Subcutaneous adipose tissue (tissue), 4 donors: ENCODE data around the gene DOP1A. TPM values are rescaled to one million over a fixed set of nuclear protein-coding genes. Genes with fewer than 3 reads are reported as not detected.

Experiments used
- total RNA-seq, 4 donors: library from RNA; depleted of rRNA; stranded (reverse); fragments of >200 nt; gene quantifications; one replicate each; pipeline ENCODE4 v1.1.0, GENCODE V29; 2016
- TF ChIP-seq, protein P1 (sequence below): fragments of 450-650 bp; IDR thresholded peaks from one replicate; pipeline ENCODE4 v1.5.1; 2016; ENCODE audit warnings: low read depth, mild to moderate bottlenecking, control low read depth, antibody characterized with exemption, moderate library complexity

DOP1A gene, protein sequence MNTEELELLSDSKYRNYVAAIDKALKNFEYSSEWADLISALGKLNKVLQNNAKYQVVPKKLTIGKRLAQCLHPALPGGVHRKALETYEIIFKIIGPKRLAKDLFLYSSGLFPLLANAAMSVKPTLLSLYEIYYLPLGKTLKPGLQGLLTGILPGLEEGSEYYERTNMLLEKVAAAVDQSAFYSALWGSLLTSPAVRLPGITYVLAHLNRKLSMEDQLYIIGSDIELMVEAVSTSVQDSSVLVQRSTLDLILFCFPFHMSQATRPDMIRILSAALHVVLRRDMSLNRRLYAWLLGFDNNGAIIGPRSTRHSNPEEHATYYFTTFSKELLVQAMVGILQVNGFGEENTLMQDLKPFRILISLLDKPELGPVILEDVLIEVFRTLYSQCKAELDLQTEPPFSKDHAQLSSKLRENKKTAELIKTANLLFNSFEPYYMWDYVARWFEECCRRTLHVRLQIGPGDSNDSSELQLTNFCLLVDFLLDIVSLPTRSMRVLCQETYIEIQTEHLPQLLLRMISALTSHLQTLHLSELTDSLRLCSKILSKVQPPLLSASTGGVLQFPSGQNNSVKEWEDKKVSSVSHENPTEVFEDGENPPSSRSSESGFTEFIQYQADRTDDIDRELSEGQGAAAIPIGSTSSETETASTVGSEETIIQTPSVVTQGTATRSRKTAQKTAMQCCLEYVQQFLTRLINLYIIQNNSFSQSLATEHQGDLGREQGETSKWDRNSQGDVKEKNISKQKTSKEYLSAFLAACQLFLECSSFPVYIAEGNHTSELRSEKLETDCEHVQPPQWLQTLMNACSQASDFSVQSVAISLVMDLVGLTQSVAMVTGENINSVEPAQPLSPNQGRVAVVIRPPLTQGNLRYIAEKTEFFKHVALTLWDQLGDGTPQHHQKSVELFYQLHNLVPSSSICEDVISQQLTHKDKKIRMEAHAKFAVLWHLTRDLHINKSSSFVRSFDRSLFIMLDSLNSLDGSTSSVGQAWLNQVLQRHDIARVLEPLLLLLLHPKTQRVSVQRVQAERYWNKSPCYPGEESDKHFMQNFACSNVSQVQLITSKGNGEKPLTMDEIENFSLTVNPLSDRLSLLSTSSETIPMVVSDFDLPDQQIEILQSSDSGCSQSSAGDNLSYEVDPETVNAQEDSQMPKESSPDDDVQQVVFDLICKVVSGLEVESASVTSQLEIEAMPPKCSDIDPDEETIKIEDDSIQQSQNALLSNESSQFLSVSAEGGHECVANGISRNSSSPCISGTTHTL (N-terminal part only)
- 10 to 100 TPM; 26.7 to 33.9 (median 31.8) TPM for total RNA-seq

DNA sequence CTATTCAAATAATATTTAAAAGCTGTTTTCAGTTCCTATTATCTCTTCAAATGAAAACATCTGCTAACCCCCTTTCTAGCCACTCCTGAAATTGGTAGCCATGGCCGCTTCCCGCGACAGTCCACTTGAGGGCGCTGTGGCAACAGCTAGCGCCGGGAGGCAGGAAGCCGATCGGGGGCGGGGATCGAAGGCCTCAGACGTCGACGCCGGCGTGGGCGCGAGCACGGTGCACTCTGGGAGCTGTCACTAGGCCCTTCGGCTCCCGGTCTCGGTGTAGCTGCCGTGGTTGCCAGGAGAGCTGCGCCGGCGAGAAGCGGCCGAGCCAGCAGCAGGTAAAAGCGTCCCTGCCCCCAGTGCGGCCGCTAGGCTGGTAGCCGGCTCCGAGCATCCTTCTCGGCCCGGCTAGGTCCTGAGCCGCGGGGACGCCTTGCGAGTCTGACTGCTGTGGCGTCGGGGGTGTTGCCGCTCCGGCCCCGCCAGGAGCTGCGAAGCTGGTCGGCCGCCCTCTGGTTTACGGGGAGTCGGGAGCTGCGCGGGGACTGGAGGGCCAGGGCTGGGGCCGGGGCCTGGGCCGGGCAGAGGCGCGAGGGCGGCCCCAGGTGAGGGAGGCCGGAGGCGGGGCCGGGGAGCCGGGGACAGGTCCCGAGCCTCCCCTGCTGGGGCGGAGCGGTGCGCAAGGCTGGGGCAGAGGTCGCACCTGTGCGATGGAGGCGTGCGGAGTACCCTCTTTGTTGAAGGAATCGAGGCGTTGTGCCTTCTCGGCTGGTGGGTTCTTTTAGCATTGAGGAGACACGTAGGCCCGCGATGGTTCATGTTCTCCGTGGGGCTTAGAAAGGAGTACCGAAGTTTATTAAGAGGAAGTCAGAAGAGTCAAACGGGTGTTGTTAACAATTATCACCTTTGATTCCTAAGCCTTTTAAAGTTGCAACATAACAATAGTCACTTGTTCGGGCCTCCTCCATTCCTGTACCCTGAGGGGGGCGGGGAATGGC is at the start of gene DOP1A:
TSS of gene DOP1A (plus strand) at position 224 of the 992 bp plus-strand sequence. CDS start 29,307 bp downstream, outside the sequence.
- TF ChIP-seq, protein P1, sequence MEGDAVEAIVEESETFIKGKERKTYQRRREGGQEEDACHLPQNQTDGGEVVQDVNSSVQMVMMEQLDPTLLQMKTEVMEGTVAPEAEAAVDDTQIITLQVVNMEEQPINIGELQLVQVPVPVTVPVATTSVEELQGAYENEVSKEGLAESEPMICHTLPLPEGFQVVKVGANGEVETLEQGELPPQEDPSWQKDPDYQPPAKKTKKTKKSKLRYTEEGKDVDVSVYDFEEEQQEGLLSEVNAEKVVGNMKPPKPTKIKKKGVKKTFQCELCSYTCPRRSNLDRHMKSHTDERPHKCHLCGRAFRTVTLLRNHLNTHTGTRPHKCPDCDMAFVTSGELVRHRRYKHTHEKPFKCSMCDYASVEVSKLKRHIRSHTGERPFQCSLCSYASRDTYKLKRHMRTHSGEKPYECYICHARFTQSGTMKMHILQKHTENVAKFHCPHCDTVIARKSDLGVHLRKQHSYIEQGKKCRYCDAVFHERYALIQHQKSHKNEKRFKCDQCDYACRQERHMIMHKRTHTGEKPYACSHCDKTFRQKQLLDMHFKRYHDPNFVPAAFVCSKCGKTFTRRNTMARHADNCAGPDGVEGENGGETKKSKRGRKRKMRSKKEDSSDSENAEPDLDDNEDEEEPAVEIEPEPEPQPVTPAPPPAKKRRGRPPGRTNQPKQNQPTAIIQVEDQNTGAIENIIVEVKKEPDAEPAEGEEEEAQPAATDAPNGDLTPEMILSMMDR: no peak

DNA sequence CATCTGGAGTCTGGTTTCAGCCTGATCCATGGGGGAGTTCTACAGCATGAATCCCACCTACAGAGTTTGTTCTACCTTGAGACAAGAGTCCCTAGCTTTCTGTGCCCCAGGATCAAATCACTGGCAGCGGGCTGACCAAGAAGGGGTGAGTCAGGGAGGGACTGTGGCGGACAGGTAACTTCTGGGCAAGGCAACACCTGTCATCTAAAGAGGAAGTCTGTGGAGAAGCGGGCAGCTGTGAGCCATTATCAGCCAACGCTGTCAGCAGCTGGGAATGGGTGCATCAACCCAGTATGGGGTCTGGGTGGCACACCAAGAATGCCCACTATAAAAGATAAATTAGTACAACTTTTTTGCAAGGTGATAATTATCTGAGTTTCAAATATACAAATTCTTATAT is 47.7 kb upstream of the DOP1A start:
- TF ChIP-seq, protein P1: no peak

DNA sequence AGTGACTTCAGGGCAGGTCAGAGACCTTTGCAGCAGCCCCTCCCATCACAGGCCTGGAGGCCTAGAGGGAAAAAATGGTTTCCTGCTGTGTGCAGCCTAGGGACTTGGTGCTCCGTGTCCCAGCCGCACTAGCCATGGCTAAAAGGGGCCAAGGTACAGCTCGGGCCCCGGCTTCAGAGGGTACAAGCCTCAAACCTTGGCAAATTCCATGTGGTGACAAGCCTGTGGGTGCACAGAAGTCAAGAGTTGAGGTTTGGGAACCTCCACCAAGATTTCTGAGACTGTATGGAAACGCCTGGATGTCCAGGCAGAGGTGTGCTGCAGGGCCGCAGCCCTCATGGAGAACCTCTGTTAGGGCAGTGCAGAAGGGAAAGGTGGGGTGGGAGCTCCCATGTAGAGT is 35.8 kb upstream of the DOP1A start:
- TF ChIP-seq, protein P1: no peak

DNA sequence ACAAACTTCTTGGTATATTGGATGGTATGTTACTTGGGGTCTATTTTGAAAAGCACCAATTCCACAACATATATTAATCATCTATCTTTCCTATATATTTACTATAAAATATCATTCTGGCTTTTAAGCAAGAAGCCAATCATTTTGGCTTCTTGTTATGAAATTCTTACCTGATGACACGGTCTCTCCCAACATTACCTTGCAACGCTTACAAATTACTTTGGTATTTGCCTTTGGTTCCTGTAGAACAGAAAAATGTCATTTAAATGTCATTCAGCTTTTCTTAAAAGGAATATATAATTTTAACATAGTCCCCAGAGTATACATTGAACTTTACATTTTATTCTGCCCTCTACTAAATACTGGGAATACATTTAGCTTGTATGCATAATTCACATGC is 29.2 kb upstream of the DOP1A start:
- TF ChIP-seq, protein P1: no peak

DNA sequence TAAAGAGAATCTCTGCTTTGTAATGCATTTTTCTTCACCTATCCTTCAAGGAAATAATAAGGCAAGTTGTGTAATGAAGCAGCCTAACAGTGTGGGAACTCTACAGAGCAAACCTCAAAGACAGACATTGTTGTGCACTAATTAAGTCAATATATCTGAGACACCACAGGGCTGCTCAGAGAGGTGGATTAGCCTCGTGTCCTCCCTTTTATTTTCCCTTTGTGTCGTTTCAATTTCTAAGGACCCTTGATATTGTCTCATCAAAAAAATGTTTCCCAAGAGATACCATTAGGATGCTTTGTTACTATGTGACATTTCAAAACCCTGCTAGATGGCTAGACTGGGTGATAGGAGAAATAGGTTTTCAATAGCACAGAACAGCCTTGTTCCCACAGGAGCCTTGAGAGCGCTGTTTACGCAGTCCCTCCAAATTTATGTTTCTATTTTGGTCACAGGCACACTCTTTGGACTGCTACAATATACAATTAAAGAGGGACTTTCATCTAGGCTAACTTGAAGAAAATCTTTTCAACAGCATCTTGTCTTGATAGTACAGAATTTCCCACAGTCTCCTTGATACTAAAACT is 24.9 kb upstream of the DOP1A start:
- TF ChIP-seq, protein P1: no peak

DNA sequence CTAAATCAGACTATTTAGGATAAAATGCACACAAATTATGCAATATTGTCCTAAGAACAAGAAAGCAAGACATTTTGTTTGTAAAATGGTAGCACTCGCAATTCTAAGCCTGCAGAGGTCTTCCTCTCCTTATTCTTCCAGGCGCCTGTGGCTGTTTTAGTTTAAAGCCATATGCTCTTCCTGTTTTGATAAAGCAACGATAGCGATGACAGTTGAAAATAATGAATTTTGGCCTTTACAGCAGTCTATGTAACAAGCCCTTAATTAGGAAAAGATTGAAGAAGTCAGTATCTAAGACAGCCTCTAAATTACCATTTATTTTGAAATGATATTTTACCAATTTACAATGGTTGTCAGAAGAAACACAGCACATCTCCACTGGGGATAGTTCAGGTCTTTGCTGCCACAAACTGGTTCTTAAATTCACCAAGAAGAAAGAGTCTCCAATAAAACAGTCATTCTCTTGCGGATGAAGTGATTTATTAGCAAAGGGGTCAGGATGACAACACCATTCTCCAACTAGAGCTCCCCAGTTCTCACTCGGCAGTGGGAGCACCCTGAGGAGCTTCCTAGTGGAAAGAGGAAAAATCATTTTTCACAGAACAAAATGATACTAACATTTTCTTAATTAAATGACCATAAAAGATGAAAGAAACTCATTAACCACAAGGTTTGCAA is 23.2 kb upstream of the DOP1A start:
- TF ChIP-seq, protein P1: no peak
